GM21619 (cell line): Measurements from ENCODE around the gene TTC1.
"Not testable (repeated sequence)": the region's sequence is repeated elsewhere in the genome, so short reads cannot be mapped to it uniquely, and the experiment has no call there.

Experiments
- ATAC-seq: cut with Tn5 transposase; IDR thresholded peaks from one replicate; pipeline ENCODE4 v1.9.1; 2021; ENCODE audit not compliant: unreplicated experiment

The TTC1 gene

DNA sequence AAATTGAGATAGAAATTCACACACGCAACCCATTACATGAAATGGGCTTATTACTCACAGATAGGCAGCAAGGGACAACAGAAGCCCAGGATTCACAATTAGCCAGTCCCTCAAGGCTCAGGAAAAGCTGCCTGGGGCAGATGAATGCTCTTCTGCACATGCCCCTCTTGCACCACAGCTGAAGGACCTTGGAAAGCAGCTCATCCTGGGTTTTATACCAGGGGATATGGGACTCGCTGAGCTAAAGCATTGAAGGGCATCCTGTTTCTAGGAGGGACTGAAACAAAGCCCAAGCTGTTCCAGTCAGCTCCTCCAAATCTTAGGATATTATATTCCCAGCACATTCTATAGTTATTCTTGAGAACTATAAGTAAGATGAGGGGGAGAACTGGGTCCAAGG lies 15.7 kb upstream of the TTC1 start:
- ATAC-seq: no peak

DNA sequence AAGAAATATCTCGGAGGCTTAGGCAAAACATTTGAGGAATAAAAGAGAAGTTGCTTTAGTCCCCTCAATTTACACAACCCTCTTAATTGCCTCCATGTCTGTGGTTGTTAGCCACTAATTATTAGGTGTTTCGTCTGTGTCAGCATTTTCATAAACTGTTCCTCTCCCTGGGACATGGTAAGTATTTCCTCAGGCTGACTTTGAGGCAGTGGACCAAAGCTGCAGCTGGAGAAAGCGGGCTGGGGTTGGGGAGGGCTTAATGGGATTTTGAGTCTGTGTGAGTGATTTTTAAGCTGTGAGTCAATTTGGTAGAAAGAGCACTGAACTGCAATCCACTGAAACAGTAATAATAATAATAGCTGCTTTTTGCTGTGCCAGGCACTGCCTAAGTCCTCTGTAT lies 13.0 kb upstream of the TTC1 start:
- ATAC-seq: no peak

DNA sequence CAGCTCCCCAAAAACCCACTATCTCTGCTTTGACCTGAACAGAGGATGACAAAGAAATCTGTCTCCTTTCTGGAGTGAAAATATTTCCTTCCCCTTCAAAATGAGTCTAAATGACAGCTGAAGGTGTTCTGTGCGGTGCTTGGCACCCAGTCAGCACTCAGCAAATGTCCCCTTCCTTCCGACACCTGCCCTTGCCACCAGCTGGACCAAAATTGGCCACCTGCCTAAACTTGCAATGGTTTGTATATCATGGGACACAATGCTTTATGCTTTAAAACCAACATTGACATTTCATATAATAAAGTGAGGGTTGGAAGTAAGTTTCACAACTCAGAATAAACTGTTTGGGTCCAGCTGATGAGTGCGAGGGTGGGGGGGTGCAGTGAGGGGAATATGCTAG lies 7.5 kb upstream of the TTC1 start:
- ATAC-seq: no peak

DNA sequence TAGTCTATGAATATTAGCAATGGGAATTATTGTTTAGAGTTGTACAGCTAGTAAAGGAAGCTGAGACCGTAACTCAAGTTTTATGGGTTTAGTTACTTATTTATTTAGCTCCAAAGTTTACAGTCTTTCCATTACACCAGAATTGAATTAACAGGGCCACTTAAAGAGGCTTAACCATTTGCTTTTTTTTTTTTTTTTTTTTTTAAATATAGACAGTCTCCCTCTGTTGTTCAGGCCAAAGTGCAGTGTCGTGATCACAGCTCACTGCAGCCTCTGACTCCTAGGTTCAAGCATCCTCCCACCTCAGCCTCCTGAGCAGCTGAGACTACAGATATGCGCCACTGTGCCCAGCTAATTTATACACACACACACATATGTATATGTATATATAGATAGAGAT lies 1.4 kb upstream of the TTC1 start:
- ATAC-seq: no peak

DNA sequence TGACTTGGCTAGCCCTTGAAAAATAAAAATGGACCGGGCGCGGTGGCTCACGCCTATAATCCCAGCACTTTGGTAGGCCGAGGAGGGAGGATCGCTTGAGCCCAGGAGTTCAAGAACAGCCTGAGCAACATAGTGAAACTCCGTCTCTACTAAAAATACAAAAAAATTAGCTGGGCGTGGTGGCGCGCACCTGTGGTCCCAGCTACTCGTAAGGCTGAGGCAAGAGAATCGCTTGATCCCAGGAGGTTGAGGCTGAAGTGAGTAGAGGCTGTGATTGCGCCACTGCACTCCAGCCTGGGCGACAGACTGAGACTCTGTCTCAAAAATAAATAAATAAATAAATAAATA lies 436 bp upstream of the TTC1 start:
- not testable (repeated sequence) for ATAC-seq

DNA sequence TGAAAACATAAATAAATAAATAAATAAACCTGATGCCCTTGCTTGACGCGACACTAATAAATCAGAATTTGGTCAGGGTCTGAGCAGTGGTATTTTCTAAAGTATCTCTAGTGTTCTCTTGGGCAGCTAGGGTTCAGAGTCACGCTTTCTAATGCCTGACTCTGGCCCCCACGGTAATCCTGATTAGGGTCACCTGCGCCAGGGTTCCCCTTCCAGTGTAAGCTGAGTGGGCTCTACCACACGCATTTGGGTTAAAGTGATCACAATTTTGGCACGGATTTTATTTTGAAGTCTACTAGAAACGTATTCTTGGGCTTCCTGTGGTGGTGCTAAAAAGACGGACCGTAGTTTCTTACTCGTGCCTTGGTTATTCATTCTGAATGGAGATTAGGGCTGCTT lies 651 bp downstream of the TTC1 start:
- ATAC-seq: no peak

DNA sequence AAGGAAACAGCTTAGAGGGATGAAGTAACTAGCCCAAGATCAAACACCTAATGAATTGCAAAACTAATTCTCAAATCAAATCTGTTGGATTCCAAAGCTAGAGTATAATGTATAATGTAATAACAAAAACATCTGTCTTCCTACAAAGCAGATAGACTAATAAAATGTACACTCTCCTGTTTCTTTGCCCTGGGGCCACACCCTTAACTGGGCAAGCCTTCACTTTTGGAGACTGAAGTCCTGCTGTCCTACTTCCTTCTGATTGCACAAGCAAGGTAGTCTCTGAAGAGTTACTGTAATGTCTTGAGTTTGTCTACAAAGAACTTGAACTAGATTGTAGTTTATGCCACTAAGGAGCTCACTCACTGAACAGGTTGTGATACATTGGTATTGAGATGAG lies 2.5 kb downstream of the TTC1 start:
- no peak for ATAC-seq

DNA sequence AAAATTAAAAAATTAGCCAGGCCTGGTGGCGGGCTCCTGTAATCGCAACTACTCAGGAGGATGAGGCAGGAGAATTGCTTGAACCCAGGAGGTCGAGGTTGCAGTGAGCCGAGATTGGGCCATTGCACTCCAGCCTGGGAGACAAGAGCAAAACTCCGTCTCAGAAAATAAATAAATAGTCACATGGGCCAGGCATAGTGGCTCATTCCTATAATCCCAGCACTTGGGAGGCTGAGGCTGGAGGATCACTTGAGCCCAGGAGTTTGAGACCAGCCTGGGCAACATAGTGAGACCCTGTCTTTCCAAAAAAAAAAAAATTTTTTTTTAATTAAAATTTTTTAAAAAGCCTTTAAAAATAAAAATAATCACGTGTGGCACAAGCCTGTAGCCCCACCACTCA lies 5.3 kb downstream of the TTC1 start:
- not testable (repeated sequence) for ATAC-seq

DNA sequence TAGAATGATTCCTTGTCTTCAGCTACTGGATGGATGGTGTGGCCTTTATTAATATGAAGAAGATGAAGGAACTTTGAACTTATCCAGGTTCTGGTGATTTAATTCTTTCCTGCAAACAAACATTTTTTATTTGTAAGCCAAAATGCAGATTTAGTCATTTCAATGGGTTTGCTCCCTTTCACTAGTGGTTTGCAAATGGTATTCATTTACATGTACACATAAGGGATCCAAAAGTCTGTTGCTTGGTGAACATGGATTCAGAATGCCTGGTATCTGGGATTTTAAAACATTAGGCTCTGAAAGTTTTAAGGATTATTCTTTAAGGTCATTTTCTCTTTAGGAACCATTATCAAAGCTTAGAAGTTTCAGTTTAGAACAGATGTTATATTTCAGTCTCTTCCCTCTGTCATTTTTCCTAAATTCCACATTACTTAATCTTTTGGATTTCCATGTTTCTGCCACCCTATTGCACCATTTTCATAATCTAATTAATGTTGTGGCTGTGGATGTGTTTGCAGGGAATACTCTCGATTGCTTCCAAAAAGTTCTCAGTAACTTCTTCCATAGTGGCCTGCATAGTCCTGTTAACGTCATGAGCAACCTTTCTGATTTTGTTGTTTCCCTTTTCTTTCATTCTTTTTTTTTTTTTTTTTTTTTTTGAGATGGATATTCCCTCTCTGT lies 10.1 kb downstream of the TTC1 start:
- ATAC-seq: no peak

DNA sequence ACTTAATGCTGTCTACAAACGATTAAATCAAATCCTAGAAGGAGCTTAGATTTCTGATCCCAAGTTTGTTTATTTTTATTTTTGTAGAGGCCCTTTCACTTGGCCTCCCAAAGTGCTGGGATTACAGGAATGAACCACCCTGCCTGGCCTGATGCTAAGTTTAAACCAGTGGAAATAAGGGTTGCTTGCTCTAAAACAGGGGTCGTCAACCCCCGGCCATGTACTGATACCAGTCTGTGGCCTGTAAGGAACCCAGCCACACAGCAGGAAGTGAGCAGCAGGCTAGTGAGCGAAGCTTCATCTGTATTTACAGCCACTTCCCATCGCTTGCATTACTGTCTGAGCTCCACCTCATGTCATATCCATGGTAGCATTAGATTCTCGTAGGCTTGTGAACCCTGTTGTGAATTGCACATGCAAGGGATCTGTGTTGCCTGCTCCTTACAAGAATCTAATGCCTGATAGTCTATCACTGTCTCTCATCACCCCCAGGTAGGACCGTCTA lies 11.4 kb downstream of the TTC1 start:
- ATAC-seq: no peak

DNA sequence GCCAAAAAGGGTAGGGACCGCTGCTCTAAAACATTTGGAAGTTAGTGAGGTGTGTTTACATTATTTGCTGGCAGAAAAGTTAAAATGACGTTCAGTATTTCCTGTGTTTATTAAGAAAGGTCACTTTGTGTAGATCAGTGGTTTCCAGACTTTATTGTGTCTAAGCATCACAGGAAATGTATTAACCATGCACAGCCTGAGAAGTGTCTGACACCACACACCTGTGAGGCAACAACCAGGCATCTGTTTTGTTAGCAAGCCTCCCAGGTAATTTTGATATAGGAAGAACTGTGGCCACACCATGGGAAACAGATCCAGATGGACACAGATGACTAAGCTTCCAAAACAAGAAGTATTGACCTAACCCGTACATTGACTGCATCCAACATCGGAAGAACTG lies 12.0 kb downstream of the TTC1 start:
- no peak for ATAC-seq

DNA sequence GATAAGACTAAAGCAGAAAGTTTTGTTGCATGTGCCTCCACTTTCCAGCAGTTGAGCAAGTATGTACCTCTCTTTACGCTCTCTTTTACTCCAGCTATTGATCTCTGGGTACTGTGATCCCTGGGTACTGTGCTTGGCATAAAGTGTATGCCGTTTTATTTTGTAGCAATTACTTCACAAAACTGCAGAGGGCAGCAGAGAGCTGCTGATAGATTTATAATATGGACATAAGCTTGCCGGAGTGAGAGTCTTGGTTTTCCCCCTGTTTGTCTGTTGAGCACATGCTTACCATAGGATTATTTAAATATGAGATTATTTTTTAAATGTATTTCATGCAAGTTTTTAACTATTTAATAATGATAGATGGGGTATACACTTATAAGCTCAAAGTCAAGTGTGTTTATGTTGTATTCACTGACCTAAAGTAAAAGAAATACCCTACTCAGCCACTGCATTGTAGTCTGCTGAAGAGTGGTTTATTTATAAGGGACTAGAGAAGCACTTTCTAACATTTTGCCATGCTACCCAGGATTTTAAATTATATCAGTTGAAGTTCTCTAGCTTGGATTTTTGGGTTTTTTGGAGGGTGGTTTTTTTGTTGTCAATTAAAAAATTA lies 13.0 kb downstream of the TTC1 start:
- ATAC-seq: peak; percentile 94

DNA sequence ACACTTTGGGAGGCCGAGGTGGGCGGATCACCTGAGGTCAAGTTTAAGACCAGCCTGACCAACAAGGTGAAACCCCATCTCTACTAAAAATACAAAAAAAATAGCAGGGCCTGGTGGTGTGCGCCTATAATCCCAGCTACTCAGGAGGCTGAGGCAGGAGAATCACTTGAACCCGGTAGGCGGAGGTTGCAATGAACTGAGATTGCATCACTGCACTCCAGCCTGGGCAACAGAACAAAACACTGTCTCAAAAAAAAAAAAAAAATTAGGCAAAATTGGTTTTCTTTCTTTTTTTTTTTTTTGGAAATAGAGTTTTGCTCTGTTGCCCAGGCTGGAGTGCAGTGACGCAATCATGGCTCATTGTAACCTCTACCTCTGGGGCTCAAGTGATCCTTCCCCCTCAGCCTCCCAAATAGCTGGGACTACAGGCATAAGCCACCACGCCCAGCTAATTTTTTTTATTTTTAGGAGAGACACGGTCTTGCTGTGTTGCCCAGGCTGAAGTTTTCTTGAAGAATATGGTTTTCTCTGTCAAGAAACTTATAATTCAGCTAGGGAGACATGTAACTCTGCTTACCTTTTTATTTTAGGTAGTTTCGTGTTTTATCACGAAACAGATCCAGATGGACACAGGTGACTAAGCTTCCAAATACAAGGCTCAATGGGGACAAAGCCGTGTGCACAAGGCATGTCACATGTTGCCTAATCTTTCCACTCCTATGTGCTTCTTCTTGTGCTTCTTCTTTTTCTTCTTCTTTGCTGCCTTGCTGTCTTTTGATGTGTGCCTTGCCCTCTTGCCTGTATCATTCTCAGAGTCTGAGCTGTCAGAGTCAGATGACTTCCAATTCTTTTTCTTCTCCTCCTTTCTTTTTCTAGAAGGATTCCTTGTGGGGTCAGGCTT lies 14.3 kb downstream of the TTC1 start:
- no peak for ATAC-seq

DNA sequence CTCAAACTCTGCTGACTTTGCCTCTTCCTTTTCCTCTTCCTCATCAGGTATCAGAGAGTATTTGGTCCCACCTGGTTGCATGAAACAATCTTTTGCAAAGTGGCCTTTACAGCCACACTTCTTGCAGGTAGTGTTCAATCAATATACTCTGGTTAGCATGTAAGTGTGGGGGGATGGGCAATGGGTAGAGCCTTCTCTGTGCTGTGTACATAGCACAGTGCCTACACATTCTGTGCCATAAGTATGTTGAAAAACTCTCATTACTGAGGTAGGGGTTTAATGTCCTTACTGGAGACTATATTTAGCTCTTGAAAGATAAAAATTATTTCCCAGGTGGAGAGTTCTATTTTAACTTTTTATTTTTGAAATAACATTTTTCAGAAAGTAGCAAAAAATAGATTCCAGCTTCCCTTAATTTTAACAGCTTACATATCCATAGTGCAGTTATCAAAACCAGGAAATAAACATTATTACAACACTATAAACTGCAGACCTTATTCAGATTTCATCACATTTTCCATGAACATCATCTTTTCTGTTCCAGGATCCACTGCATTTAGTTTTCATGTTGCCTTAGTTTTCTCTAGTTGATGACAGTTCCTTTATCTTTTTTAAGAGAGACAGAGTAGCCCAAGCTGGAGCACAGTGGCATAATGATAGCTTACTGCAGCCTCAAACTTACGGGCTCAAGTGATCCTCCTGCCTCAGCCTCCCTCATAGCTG lies 15.1 kb downstream of the TTC1 start:
- ATAC-seq: no peak

DNA sequence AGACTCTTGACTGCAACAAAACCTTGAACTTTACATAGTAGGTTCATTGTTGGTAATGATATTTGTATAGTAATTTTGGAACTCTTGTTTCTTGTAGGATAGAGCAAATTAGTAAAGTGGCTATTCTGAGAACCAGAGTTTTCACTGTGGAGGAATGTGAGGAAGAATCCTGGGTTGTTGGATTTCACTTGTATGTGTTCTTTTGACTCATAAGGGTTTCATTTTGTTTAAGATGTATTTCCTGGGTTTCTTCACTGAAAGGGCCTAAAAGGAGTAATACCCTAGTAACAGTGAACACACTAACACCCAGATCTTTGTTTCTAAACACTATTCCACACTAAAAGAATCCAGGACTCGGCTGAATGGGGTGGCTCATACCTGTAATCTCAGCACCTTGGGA lies 20.1 kb downstream of the TTC1 start:
- ATAC-seq: no peak

DNA sequence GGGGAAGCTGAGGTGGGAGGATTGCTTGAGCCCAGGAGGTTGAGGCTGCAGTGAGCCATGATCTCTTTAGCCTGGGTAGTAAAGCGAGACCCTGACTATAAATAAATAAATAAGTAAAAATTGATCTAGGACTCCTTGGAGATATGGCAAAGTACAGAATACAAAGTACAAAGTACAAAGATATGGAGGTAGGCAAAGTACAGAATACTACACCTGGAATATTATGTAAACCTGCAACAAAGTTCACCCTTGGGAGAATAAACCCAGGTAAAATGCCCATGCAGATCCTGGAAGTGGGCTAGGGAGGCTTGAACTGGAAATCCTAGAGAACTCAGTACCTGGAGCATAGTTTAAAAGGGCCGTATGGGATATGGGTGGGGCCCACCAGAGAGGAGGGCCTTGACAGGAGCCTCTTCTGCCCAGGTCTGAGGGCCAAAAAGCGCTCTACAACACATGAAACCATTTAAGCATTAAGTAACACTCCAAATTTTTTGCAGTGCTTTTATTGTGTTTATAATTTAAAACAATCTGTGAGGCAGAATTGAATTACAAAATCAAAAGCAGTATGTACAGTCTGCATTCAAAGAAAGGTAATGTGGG lies 20.7 kb downstream of the TTC1 start:
- no peak for ATAC-seq

DNA sequence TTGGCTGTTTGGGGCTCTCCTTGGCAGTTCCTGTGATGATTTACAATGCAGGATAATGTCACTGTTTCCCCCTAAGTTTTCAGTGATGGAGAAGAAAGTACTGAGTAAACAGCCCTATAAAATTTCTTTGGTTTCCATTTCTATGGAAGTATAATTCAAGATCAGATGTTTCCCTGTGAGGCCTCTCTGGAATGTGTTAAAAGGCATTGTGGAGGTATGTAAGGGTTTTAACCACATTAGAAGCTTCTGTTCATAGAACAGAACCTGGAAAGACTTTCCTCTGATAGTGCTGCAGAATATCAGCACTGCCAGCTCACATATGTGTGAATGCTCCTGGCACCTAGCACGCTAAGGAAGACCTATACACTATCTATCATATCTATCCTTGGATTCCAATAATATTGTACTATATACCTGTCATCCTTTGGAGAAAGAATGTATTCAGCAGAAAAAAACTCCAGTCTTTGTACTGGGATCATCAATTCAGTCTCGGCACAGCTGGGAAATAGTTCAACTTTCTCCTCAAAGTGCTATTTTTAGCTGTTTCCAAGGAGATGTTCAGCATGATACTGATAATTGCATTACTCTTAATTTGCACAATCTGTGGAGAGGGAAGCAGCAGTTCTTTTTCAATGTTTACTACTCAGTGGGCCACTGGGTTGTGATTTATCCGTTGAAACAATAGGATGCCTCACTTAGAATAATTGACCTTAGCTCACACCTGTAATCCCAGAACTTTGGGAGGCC lies 21.9 kb downstream of the TTC1 start:
- no peak for ATAC-seq

DNA sequence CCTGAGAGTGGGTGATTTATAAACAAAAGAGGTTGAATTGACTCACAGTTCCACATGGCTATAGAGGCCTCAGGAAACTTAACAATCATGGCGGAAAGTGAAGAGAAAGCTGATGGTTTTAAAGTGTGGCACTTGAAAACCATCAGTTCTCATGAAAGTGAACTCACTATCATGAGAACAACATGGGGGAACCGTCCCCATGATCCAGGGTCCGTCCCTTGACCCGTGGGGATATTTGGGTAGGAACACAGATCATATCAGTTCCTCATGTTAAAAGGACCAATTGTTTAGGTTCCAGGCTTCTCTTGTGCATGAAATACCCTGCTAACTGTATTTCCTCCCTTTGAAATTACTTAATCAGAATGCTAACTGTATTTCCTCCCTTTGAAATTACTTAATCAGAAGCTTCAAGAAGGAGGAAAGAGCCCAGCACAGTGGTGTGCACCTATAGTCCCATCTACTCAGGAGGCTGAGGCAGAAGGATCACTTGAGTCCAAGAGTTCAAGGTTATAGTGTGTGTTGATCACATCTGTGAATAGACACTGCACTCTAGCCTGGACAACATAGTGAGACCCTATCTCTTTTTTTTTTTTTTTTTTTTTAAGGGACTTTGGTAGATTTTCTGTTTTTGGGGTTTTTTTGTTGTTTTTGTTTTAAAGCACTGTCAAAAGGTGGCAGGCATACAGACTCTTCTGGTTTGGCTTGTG lies 24.8 kb downstream of the TTC1 start:
- ATAC-seq: no peak

DNA sequence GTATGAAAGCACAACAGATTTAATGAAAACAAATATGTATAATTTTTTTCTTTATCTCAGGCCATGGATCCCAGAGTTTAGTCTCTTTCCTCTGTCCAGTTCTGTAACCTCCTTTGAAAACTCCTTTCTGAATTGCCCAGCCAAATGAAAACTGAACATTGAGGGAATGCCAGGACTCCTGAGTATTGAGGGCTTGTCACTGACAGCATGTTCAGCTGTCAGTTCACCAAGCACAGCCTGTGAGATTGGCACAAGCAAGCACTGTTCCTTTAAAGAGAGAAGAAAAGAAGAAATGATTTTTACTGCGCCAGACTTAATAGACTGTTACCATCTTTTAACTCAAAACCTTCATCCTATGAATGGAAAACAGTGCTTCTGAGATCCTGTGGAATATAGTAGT lies 27.3 kb downstream of the TTC1 start:
- no peak for ATAC-seq

DNA sequence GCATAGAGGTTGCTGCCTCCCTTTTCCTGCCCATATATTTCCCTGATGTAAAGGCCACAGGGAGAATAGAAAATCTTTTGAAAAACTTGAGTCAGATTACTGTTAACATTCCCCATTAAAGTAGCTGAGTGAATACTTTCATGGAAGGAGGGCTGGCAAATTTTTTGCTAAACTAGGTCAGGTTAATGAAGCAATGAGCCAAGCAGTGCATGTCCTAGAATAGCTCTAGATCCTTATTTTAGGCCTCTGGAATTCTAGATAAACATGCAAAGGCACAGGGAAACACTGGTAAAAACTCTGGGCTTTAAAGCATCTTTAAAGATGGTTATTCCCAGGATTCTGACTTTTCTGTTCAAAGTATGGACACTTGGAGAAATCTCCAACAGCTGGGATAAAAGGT lies 27.9 kb downstream of the TTC1 start:
- no peak for ATAC-seq
